Activated T-helper 1 cell treated with anti-CD3 and anti-CD28 coated beads, Interleukin-2, amount 50 U/mL, for 16 hours (primary cell): Measurements from ENCODE around the gene SYDE2.
"Not testable (repeated sequence)": the region's sequence is repeated elsewhere in the genome, so short reads cannot be mapped to it uniquely, and the experiment has no call there.

ENCODE experiments used
- DNase-seq, 2 donors: peaks; one replicate each; pipeline ENCODE4 v3.0.0-alpha.2; 2020; ENCODE audit warnings: low read depth in 1 of 2, low spot score in 1 of 2

Gene SYDE2

DNA sequence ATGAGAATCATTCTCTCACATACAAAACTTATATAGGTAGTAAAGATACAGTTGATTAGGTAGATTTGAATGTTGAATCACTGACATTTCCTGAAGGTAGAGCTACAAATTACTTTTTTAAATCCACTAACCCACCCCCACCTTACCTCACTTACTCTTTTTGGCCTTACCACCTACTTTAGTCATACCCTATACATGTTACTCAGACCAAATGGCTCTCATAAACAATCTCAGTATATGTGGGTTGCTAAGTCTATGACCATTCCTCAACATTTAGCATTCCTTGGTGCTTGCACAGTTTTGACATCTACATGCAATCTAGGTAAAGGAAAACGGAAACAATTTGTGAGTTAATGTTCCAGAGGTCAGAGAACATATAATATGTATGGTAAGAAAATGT, 26.3 kb downstream of the SYDE2 start:
- DNase-seq, result no peak

GRCh38 chr1:85172684-85173337, 28.0 kb downstream of the SYDE2 start:
- DNase-seq, result no peak

GRCh38 chr1:85171721-85172120, 29.1 kb downstream of the SYDE2 start:
- no peak for DNase-seq

DNA sequence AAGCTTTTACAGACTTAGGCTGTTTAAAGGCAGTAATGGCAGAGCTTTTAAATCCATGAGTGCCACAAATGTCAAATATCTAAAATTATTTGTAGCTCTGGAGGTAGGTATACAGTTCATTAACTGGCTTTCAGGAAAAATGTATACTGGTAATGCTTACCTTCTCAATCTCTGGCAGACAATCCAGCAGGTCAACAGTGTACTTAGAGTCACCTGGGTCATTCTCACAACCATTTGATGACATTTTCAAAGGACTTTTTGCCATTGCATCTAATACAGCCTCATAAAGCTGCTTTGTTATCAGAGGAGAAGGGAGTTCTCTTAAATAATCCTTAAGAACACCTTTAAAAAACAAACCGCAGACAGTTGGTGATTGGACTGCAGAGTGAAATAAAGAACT, 31.9 kb downstream of the SYDE2 start:
- DNase-seq, result no peak

GRCh38 chr1:85166351-85166750, 34.5 kb downstream of the SYDE2 start:
- DNase-seq, result no peak

- no peak for DNase-seq
Observed at GRCh38 chr1:85158910-85159309, 41.9 kb downstream of the SYDE2 start.

GRCh38 chr1:85157436-85157835, 43.4 kb downstream of the SYDE2 start:
- no peak for DNase-seq

DNA sequence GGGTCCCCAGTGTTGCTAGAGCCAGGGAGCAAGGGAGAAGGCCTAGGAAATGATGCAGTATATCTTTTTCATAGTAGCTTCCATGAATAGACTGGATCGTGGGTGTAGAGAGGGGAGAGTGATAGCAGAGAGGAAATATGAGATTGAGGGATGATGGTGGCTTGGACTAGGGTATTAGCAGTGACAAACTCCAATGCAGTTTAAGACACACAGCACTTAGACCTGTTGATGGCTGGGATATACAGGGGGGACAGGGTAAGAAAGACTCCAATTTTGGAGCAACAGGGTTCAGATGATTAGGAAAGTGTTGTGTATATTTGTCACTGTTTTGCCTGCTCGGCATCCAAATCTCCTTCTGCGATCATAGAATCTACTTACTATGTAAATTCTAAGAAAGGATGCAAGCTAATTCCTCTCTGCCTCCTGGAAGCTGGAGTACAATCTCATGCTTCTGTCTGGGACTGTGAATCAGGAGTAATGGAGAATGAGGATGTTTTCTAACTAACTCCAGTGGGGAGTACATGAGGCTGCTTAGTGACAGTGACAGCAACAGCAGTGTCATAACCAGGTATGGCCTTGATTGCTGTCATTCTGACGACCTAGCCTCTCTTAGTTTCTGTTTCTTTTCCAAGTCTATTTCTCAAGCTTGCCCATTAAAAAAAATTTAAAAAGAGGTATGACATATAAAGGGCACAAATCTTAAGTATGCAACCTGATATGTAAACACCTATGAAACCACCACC, 47.5 kb downstream of the SYDE2 start:
- DNase-seq, result no peak

DNA sequence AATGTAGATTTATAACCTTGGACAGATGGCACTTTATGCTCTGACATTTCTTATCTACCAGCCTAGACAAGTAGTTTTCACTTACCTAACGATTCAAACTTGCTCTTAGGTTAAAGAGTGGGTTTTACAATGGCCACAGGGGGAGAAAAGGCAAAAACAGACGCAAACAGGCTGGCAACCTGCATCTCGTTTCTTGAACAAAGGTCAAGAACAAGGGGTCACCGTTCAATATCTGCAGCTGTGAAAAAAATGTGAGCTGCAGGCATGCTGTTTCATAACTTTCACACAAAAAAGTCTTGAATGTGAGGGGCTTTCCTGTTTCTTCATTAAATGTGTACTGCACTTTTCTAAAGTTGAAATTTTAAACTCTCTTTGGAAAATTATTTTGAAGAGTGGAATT, 49.4 kb downstream of the SYDE2 start:
- no peak for DNase-seq

GRCh38 chr1:85149805-85150204, 51.0 kb downstream of the SYDE2 start:
- no peak for DNase-seq

DNA sequence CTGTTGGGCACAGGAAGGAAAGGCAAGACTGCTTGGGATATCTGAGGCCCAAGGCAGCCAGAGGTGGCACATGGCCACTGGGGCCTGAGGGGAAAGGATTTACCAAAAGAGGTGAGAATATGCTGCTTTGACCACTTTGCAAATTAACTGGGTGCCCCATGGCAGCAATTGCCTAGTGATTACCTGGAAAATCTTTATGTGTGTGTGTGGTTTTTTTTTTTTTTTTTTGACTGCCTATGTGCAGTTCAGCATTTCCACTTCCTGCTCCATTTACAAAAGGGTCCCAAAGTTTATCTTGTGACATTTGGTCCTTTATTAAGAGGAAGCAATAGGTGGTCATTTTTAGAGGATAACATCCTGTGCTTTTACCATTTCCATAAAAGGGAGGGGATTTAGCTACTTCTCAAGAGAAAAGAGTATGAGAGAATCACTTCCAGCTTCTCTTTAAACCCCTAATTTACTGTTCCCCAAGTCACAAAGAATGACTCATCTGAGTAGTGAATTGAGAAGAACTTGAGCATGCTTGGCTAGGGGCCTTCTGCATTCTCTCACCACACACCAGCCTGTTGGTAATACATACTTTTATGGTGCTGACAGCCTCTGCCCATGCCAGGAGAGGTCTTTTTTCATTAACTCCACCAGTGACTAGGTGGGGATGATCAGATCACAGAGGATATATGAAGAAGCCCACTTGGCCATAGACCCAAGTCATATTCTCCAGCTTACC, 52.1 kb downstream of the SYDE2 start:
- no peak for DNase-seq

DNA sequence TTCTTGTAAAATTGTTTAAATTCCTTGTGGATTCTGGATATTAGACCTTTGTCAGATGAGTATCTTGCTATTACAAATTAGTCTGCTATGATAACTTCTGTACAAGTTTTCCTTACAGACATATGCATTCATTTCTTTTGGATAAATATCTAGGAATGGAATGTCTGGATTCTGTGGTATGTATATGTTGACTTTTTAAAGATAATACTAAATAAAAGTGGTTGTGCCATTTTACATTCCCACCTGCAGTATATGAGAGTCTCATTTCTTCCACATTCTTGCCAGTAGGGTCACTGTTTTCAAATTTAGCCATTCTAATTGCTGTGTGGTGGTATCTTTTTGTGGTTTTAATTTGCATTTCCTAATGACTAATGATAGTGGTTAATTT, 53.9 kb downstream of the SYDE2 start:
- DNase-seq, result no peak

GRCh38 chr1:85146298-85146971, 54.4 kb downstream of the SYDE2 start:
- not testable (repeated sequence) for DNase-seq

DNA sequence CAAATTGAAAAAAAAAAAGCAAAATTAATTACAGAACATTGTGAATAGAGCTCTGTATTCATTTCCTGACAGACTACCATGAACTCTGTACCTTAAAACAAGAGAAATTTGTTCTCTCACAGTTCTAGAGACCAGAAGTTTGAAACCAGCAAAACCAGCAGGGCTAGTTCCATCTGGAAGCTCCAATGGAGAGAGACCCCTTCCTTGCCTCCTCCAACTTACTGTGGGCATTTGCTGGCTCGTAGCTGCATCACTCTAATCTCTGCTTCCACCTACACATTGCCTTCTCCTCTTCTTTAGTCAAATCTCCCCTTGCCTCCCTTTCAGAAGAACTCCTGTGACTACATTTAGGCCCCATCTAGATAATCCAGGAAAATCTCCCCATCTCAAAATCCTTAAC, 56.5 kb downstream of the SYDE2 start:
- DNase-seq, result no peak

DNA sequence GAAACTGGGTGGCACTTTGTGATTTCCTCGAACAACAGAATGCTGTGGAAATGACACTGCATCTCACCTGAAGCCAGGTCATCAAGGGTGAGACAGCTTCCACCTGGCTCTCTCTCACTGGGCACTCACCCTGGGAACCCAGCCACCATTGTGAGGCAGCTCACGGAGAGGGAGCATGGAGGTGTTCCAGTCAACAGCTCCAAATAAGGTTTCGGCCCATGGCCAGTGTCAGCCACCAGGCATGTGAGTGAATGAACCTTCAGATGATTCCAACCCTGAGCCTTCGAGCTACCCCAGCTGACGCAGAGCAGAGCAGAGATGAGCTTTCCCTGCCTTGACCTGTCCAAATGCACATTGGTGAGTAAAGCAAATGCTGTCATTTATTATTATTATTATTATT, 58.1 kb downstream of the SYDE2 start:
- DNase-seq, result no peak

DNA sequence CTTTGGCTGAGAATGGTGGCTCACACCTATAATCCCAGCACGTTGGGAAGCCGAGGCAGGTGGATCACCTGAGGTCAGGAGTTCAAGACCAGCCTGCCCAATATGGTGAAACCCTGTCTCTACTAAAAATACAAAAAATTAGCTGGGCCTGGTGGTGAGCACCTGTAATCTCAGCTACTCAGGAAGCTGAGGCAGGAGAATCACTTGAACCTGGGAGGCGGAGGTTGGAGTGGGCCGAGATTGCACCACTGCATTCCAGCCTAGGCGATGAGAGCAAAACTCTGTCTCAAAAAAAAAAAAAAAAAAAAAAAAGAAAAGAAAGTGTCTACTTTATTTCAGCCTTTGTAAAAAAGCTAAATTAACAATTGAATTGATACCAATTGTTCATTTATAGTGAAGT, 62.4 kb downstream of the SYDE2 start:
- not testable (repeated sequence) for DNase-seq

DNA sequence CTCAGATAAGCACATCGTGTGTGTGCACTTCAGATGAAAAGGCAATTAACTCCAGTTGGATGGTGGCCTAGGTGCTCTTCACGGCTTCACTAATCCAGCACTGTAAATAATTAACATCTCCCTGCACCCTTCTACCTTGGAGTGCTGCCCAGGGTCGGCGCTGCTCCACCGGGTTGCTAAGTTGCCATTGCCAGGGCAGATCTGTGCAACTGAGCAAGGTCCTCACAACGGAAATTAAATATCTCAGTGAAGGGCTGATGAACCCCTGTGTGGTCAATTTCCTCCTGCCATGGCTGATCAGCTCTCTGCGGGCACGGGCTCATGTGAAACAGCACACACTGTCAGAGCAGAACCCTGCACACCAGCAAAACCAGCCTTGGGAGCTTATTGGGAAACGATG, 63.2 kb downstream of the SYDE2 start:
- DNase-seq, result no peak

DNA sequence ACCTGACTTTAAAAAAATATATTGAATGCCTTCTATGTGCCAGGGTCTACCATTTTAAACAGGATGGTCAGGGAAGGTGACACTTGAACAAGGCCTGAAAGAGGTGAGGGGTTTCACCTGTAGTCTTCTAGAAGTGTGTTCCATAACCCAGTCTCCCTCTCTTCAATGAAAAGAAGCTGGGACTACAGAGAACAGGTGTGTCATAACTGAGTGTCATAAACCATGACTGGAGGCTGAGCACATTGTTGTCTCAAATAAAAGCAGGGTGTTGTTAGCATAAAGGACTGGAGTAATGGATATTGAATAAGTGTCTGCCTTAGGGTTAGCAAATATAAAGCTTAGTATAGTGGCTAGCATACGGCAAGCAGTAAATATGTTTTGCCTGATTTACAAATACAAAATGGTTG, 65.4 kb downstream of the SYDE2 start:
- no peak for DNase-seq

GRCh38 chr1:85134583-85135391, 66.0 kb downstream of the SYDE2 start:
- no peak for DNase-seq

DNA sequence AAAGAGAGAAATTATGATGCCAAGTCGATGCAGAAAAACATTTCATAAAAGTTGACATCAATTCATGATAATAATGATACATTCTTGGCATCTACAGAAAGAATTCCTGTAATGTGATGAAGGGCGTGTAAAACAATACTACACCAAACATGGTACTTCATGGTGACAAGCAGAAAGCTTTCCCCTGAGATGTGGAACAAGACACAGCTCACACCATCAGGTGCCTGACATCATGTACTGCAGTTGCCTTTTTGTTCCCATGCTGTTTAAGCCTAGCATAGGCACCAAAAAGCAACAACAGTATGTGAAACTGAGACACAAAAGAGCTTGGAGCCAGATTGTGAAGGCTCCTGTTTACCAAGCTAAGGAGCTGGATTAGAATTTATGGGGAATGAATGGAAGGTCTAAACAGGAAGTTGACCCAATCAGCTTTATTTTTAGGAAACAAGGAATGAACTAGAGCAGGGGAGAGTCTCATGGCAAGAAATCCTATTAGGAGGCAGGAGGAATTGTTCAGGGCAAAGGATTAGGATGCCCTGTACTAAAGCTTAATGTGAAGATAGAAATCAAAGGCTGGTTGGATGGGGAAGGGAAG, 67.2 kb downstream of the SYDE2 start:
- no peak for DNase-seq
